GM18511 (cell line): ENCODE measurements around the gene SAMD8.

ENCODE experiments used
- ATAC-seq: cut with Tn5 transposase; IDR thresholded peaks from one replicate; pipeline ENCODE4 v1.9.1; 2021; ENCODE audit warnings: mild to moderate bottlenecking, moderate library complexity; ENCODE audit not compliant: unreplicated experiment

The SAMD8 gene

GRCh38 chr10:75111365-75111906 lies at the start of gene SAMD8:
SAMD8 (plus strand) TSS chr10:75111656; CDS start chr10:75150529, 38,873 bp downstream.
- peak; percentile 67 for ATAC-seq

DNA sequence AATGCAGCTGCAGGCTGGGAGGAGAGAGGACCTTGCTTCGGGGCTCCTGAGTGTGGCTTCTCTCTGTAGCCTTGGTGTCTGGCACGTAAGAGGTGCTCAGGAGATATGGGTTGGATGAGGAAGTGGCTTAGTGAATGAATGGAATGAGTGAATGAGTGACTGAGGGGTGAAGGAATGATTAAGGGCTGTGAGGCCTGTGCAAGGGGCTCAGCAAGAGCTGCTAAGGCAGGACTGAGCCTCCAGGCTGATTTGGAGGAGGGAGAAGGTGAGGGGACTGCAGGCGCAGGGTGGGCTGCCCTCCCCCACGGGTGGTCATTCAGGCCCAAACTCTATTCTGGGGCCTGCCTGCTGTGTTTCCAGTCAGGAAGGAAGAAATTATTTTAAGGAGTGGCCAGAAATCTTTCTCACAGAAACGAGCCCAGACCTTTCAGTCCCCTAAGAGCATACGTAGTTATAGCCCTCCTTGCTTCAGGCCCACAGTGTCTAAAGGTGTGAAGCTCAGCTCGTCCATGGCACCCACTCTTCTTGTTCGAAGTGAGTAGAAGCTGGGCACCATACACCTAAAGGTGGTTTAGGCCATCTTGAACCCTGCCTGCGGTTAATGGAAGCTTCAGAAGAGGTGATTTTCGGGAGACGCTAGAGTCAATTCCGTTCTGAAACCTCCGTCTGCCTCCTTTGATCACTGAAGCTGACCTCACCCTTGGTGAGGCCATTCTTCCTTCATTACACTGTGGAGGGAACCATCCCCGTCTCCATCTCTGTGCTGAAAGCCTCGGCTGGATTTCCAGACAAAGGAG lies 49.5 kb upstream of the SAMD8 start:
- ATAC-seq: no peak

DNA sequence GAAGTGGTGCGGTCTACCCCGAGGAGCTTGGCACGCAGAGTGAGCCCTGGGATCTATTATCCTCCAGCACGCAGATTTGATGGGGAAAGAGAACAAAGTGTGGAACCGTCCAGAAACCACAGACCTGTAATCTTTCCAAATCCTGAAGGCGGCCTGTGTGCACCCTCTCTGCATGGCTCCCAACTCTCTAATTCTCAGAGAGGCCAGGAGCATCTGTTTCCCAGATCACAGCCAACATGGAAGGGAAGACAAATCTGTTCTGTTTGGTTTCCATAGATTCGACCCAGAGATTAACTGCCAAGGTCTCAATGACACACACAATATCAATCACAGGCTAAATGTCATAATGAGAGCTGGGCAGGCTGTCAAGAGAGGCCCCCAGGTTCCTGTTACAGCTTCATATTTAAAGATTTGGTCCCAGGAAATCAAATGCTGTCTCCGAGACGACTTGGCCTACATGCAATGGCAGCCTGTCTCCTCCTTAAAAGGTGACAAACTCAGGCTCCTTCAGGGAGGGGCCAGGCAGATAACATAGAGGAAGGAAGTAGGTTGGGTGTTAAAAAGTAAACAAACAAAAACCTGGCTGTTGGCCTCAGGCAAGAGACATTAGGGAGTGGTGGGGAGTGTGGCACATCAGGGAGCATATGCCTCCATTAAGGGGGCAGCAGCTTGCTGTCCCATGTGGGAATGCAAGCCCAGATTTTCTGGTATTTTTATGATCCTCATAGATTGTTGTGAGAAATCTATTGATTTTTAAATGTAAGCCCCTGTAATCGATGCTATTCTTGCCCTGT lies 48.8 kb upstream of the SAMD8 start:
- no peak for ATAC-seq

- ATAC-seq: no peak
Measured at GRCh38 chr10:75063461-75064230, 47.8 kb upstream of the SAMD8 start.

- ATAC-seq: no peak
Measured at GRCh38 chr10:75065076-75065475, 46.4 kb upstream of the SAMD8 start.

DNA sequence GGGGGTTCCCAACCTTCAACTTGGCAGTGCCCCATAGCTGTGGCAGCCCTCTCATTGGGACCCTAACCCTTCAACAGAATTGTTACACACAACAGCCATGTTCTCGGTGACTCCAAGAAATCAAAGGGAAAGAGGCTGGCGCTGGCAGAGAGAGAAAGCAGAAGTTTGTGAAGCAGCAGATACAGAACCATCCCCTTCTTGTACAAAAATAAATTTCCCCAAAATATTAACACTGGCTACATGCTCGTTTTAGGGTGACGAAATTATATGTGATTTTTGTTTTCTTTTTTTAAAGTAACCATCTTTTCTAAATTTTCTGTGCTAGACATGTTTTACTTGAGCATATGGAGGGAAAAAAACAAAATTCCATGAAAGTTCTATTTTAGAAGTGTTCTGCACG lies 45.2 kb upstream of the SAMD8 start:
- ATAC-seq: no peak

DNA sequence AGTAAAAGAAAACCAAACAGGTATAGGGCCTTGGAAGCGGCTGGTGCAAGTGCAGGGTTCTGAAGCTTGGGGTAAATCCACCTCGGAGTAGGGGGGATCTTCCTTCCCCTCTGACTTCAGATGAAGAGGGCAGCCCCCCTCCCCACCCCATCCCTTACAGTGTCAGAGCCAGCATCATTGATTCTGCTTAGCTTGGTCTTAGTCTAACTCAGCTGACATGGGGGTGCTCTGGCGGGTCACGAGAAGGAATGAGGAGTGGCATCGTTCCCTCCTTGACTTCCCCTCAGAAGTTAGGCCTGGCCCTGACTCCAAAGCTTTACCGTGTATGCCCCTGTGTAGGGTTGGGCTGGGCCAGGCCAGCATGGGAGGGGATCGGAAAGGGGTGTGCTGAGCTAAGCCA lies 44.2 kb upstream of the SAMD8 start:
- ATAC-seq: no peak

- ATAC-seq: no peak
Measured at GRCh38 chr10:75068523-75068922, 42.9 kb upstream of the SAMD8 start.

- no peak for ATAC-seq
Measured at GRCh38 chr10:75070476-75070875, 41.0 kb upstream of the SAMD8 start.

DNA sequence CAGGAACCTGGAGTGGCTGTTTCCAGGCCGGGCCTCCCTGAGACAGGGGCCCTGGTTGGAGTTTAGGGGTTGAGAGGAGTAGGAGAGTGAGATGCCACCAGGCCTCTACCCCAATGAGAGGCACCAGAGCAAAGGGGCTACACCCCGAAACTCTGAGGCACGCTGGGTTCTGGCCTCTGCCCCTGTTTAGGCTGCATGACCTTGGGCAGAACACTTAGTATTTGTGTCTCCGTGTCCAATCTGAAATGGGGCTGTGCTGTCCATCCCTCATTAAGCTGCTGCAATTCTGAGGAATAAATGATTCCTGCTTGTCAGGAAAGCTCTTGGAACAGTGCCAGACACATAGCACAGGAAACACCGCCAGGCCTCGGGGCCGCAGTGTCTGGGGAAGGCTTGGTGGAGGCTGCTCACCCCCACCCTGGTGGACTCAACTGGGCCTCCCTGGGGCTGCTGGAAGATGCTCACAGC lies 40.5 kb upstream of the SAMD8 start:
- ATAC-seq: no peak

GRCh38 chr10:75071756-75072155 lies 39.7 kb upstream of the SAMD8 start:
- ATAC-seq: no peak

DNA sequence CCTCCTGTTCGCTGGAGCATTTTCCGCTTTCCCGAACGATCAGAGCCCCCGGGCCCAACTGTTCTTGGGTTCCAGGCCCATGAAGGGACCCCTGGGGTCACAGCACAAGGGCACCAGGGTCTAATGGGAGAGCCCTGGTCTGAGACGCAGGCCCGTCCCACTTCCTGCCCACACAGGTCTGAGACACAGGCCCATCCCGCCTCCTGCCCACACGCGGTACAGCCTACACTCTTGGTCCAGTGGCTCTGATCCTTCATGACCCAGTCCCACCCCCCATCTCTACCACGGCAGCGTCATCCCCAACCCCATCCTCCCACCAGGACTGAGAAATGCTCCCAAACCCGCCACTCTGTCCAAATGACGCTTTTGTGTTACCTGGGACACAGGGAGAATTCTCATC lies 38.7 kb upstream of the SAMD8 start:
- no peak for ATAC-seq

DNA sequence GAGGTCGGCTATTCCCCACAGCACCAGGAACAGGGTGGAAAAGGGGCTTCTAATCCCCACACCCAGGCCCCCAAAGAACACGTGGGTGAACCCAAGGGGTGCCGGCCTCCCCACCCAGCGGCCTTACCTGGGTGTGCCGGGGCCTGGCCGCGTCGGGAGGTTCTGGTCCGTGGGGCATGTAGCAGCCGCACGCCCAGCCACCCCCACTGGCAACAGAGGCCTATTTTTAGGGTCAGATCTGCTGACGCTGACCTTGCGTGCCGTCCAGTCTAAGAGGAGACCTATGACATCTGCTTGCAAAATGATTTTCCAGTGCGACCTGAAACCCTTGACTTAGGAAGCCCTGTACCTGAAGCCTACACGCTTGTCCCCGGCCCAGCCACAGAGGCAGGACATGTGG lies 38.0 kb upstream of the SAMD8 start:
- no peak for ATAC-seq

DNA sequence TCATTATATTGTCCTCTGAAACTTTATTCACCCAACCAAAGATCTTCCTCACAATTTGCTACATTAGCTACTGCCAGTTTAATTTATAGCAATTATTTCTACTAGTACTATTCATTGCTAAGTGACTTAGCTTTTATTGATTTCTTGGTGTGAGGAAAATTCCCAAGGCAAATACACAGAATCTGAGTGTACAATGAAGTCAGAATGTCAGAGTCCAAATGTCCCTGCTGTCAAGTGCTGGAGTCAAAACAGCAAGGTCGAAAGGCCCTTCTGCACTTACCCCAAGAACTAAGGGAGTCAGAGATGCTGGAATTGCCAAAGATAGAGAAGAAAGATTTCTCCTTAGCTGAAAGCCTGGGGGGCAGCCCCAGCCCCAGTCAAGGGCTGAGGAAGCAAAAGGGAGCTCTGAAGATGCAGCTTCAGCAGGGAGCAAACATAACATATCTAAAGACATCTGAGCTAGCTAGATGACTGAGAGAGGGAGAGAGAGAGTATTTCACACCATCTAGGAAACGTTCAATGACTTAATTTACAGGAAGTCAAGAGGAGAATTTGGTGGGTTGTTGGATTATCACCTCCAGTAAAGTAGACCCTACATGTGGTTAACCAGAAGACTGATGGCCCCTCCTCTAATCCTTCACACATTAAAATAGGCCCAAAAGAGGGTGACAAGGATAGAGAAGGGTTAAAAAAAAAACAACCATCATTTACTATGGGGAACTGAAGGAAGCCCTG lies 36.6 kb upstream of the SAMD8 start:
- no peak for ATAC-seq

GRCh38 chr10:75076348-75076747 lies 35.1 kb upstream of the SAMD8 start:
- ATAC-seq: no peak

DNA sequence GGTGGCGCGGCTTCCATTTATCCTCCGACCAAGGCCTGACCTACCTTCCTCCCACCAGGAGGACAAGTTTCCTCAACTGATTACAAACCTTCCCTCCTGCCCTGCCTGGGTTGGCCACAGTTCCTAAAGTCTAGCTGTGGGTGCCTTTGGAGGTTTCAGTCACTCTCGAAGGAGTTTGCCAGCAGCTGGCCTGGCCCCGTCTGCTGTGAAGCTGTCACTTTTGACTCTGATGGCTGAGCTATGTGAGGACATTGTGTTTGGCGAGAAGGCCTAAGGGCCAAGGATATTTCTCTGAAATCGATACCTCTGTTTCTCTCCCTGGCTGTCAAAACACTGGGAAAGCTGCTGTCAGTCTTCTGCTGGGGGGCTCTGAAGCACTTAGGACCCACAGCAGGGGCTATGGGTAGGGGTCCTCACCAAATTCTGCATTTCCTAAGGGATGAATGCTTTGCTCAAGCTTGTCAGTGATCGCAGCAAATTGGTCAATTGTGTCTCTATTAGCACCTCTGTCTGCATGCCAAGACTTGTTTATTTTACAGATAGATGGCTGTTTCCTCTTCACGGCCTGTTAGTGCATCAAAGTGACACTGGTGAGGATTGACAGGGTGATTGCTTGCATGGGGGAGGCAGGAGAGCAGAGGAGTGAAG lies 31.9 kb upstream of the SAMD8 start:
- no peak for ATAC-seq

DNA sequence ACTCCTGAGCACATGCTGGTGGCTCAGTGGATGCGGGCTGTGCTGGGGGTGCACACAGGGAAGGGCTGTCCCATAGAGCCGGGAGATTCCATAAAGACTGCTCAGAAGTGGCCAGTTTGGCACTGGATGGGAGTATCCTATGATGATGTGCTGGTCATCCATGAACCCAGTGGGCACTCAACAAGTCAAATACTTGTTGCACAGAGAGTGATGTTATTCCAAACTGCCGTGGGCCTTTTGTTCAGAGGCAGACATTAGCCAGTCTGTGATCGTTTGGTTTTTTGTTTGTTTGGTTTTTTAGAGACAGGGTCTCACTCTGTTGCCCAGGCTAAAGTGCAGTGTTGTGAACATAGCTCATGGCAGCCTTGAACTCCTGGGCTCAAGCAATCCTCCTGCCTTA lies 30.9 kb upstream of the SAMD8 start:
- ATAC-seq: no peak

DNA sequence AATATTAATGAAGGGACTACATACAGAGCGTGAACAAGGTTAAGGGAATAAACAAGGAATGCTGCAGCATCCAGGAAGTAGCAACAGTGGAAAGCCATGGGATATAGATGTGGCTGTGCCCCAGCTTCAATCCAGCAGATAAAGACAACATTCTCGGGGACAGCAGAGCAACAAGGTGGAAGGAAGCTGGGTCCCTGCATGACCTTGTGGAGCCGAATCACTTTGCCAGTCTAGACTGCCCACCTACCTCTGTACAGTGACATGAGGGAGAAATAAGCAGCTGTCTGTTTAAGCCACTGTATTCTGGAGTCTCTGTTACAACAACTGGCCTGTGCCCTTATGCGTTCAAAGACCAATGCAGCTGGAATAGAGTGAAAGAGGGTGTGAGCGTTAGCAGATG lies 30.1 kb upstream of the SAMD8 start:
- no peak for ATAC-seq

GRCh38 chr10:75083972-75084833 lies 27.3 kb upstream of the SAMD8 start:
- no peak for ATAC-seq
